Central memory CD8-positive, alpha-beta T cell (primary cell): ENCODE measurements around the gene ALLC.
"Not testable (repeated sequence)": the region's sequence is repeated elsewhere in the genome, so short reads cannot be mapped to it uniquely, and the experiment has no call there.

Source experiments
- ATAC-seq: fragments of 150-1000 bp; cut with Tn5 transposase; replicated peaks from 2 replicates; pipeline ENCODE4 v1.10.0; 2022; ENCODE audit warnings: mild to moderate bottlenecking, moderate FRiP score, moderate number of reproducible peaks; ENCODE audit not compliant: poor library complexity, severe bottlenecking; ENCODE audit errors: extremely low read depth
- DNase-seq, 2 donors: peaks; one replicate each; pipeline ENCODE4 v3.0.0; 2021; ENCODE audit warnings: low spot score in 2 of 2
- H3K27ac Mint-ChIP-seq: one replicate; pipeline ENCODE4 v1.8.0; 2022; ENCODE audit warnings: low read depth, mild to moderate bottlenecking, moderate library complexity, mixed read lengths
- H3K27me3 Mint-ChIP-seq: one replicate; pipeline ENCODE4 v1.8.0; 2022; ENCODE audit warnings: mixed read lengths
- H3K36me3 Mint-ChIP-seq: one replicate; pipeline ENCODE4 v1.8.0; 2022; ENCODE audit warnings: mild to moderate bottlenecking, moderate library complexity, mixed read lengths; ENCODE audit not compliant: insufficient read depth
- H3K4me1 Mint-ChIP-seq: one replicate; pipeline ENCODE4 v1.8.0; 2022; ENCODE audit warnings: mixed read lengths
- H3K4me3 Mint-ChIP-seq: one replicate; pipeline ENCODE4 v1.8.0; 2022; ENCODE audit warnings: mild to moderate bottlenecking, moderate library complexity, mixed read lengths
- H3K9me3 Mint-ChIP-seq: one replicate; pipeline ENCODE4 v1.8.0; 2022; ENCODE audit warnings: mixed read lengths

ALLC gene

GRCh38 chr2:3617198-3617890, 40.7 kb upstream of the ALLC start:
- Mint-ChIP-seq H3K27ac (no peak overlapping the region), H3K4me1 (no peaks in the 10 kb centered on the region), H3K4me3 (no peak overlapping the region), H3K27me3 (peaks cover 2% of the 10 kb centered on the region), H3K9me3 (no peaks in the 10 kb centered on the region), H3K36me3 (peaks cover 2% of the 10 kb centered on the region)
- no peak for ATAC-seq
- no peak for DNase-seq

GRCh38 chr2:3618367-3618766, 39.6 kb upstream of the ALLC start:
- Mint-ChIP-seq H3K9me3 (no peaks in the 10 kb centered on the region), H3K4me1 (no peaks in the 10 kb centered on the region), H3K27me3 (peaks cover 4% of the 10 kb centered on the region), H3K36me3 (peaks cover 4% of the 10 kb centered on the region), H3K4me3 (no peak overlapping the region), H3K27ac (no peak overlapping the region)
- ATAC-seq (no peak), DNase-seq (no peak)

DNA sequence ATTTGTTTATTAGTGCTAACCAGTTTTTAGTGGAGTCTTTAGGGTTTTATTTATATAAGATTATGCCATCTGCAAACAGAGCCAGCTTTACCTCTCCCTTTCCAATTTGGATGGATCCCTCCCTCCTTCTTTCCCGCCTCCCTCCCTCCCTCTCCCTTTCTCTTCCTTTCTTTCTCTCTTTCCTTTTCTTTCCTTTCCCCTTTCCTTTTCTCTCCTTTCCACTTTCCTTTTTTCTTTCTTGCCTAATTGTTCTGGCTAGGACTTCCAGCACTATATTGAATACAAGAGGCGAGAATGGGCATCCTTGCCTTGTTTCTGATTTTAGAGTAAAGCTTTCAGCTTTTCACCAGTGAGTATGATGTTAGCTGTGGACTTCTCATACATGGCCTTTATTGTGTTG, 39.0 kb upstream of the ALLC start:
- Mint-ChIP-seq H3K36me3 (peaks cover 4% of the 10 kb centered on the region), H3K4me1 (no peaks in the 10 kb centered on the region), H3K9me3 (no peaks in the 10 kb centered on the region), H3K4me3 (no peak overlapping the region), H3K27ac (no peak overlapping the region), H3K27me3 (peaks cover 10% of the 10 kb centered on the region)
- ATAC-seq = no peak
- DNase-seq = no peak

GRCh38 chr2:3619661-3620060, 38.3 kb upstream of the ALLC start:
- not testable (repeated sequence) for H3K4me3 Mint-ChIP-seq, H3K27ac Mint-ChIP-seq, DNase-seq, ATAC-seq, H3K9me3 Mint-ChIP-seq, H3K4me1 Mint-ChIP-seq, H3K36me3 Mint-ChIP-seq
- peaks cover 17% of the 10 kb centered on the region for H3K27me3 Mint-ChIP-seq

- H3K36me3 Mint-ChIP-seq = peaks cover 4% of the 10 kb centered on the region
- no peak for DNase-seq
Observed at GRCh38 chr2:3620834-3621233, 37.2 kb upstream of the ALLC start.

GRCh38 chr2:3622967-3623366, 35.0 kb upstream of the ALLC start:
- Mint-ChIP-seq H3K27ac (no peak overlapping the region), H3K27me3 (peaks cover 36% of the 10 kb centered on the region), H3K4me1 (no peaks in the 10 kb centered on the region), H3K36me3 (peaks cover 4% of the 10 kb centered on the region), H3K4me3 (no peak overlapping the region), H3K9me3 (no peaks in the 10 kb centered on the region)
- ATAC-seq (no peak), DNase-seq (no peak)

More at GRCh38 chr2:3620834-3621233, 37.2 kb upstream of the ALLC start:
- Mint-ChIP-seq H3K9me3 (no peaks in the 10 kb centered on the region), H3K4me3 (no peak overlapping the region), H3K27ac (no peak overlapping the region), H3K4me1 (no peaks in the 10 kb centered on the region), H3K27me3 (peaks cover 21% of the 10 kb centered on the region)
- ATAC-seq = no peak

- H3K9me3 Mint-ChIP-seq = no peaks in the 10 kb centered on the region
- H3K36me3 Mint-ChIP-seq = peaks cover 4% of the 10 kb centered on the region
- no peaks in the 10 kb centered on the region for H3K4me1 Mint-ChIP-seq
- ATAC-seq (no peak), DNase-seq (no peak)
- no peak overlapping the region for H3K27ac Mint-ChIP-seq
- peaks cover 36% of the 10 kb centered on the region for H3K27me3 Mint-ChIP-seq
- H3K4me3 Mint-ChIP-seq = no peak overlapping the region
Observed at GRCh38 chr2:3624059-3624794, 33.8 kb upstream of the ALLC start.

- peaks cover 3% of the 10 kb centered on the region for H3K36me3 Mint-ChIP-seq
Observed at GRCh38 chr2:3625186-3625585, 32.8 kb upstream of the ALLC start.

DNA sequence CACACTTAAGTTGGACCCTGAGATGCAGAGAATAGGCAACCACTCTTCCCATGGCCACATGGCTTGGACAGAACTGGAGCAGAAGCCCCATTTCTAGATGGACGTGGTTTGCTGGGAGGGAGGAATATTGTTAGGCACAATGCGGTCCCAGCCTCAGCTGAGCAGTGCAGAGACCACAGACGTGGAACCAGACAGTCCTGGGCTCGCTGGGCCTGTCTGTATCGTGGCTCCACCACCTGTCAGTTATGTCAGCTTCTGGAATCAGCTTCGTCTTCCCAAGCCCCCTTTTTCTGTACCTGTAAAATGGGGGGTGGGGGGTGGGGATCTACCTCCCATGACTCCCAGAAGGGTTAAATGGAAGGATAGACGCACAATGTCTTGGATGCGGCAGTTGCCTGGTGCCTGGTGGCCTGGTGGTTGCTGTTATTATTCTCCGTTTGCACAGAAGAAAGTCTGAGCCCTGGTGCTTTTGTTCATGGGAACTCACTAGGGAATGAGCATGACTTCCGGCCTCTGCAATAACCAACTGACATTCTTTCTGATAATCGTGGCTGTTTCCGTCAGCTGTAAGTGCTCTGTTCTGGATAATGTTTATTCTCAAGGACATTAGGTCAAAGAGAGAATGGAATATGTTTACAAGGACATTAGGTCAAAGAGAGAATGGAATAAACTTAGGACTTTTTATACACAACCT, 31.7 kb upstream of the ALLC start:
- no peak for DNase-seq
- H3K36me3 Mint-ChIP-seq = peaks cover 2% of the 10 kb centered on the region
- ATAC-seq = no peak
- H3K4me3 Mint-ChIP-seq = no peak overlapping the region
- no peak overlapping the region for H3K27ac Mint-ChIP-seq
- H3K27me3 Mint-ChIP-seq = peaks cover 36% of the 10 kb centered on the region
- H3K9me3 Mint-ChIP-seq = no peaks in the 10 kb centered on the region
- H3K4me1 Mint-ChIP-seq = no peaks in the 10 kb centered on the region

More at GRCh38 chr2:3625186-3625585, 32.8 kb upstream of the ALLC start:
- Mint-ChIP-seq H3K27me3 (peaks cover 36% of the 10 kb centered on the region), H3K27ac (no peak overlapping the region), H3K9me3 (no peaks in the 10 kb centered on the region), H3K4me3 (no peak overlapping the region), H3K4me1 (no peaks in the 10 kb centered on the region)
- no peak for DNase-seq
- no peak for ATAC-seq

DNA sequence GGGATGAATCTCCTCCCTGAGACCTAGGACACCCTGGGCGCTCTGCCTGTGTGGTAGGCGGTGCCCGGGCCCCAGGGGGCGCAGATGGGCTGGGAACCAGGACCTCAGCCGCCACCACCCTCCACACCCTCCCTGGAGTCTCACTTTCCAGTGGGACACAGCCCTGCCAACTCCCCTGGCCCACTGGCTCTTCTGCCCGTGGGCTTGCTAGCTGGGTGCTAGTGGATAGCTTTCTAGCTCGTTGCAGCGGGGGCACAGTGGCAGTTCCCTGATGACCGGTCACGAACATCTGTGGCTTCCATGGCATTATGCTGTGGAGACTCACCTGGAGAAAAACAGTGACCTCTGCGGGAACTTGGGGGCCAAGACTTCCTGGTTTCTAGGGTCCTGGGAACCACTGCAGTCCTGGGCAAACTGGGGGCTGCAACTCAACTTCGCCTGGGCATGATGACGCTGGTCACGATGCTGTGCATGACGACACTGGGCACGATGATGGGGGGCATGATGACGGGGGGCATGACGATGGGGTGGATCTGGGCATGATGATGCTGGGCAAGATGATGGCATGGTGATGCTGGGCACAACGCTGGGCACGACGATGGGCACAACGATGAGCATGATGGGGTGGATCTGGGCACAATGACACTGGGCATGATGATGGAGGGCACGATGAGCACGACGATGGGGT, 31.0 kb upstream of the ALLC start:
- no peaks in the 10 kb centered on the region for H3K4me1 Mint-ChIP-seq
- H3K27ac Mint-ChIP-seq = no peak overlapping the region
- peaks cover 2% of the 10 kb centered on the region for H3K36me3 Mint-ChIP-seq
- no peaks in the 10 kb centered on the region for H3K9me3 Mint-ChIP-seq
- DNase-seq (no peak), ATAC-seq (no peak)
- no peak overlapping the region for H3K4me3 Mint-ChIP-seq
- peaks cover 36% of the 10 kb centered on the region for H3K27me3 Mint-ChIP-seq

- H3K4me1 Mint-ChIP-seq = no peaks in the 10 kb centered on the region
- no peak for DNase-seq
- H3K27ac Mint-ChIP-seq = no peak overlapping the region
Observed at GRCh38 chr2:3627500-3628100, 30.4 kb upstream of the ALLC start.

GRCh38 chr2:3628241-3628679, 29.7 kb upstream of the ALLC start:
- H3K36me3 Mint-ChIP-seq = no peaks in the 10 kb centered on the region
- ATAC-seq (no peak), DNase-seq (no peak)
- no peak overlapping the region for H3K27ac Mint-ChIP-seq
- no peaks in the 10 kb centered on the region for H3K4me1 Mint-ChIP-seq
- no peaks in the 10 kb centered on the region for H3K9me3 Mint-ChIP-seq
- H3K4me3 Mint-ChIP-seq = no peak overlapping the region
- H3K27me3 Mint-ChIP-seq = peaks cover 36% of the 10 kb centered on the region

More at GRCh38 chr2:3627500-3628100, 30.4 kb upstream of the ALLC start:
- ATAC-seq = no peak
- Mint-ChIP-seq H3K27me3 (peaks cover 36% of the 10 kb centered on the region), H3K4me3 (no peak overlapping the region), H3K9me3 (no peaks in the 10 kb centered on the region), H3K36me3 (peaks cover 2% of the 10 kb centered on the region)
